ENCODE measurements around the gene CIDEB.

- TF ChIP-seq POLR2AphosphoS5 (IDR thresholded peaks at IDR 0.05; ENCODE audit: borderline replicate concordance, low read depth, low read length) (peak; percentile 80), FOXP2 (optimal IDR thresholded peaks at IDR 0.05; ENCODE audit: control extremely low read depth, extremely low read length, insufficient read depth) (peak; percentile 79)
These were observed 36.5 kb downstream of the CIDEB start, which contains the start of gene RABGGTA for GRCh38 chr14:24271134-24271833.

Data from SK-N-MC (cell line).